Measurements from ENCODE around the gene NOP9.

GRCh38 chr14:24283796-24284460 is 15.7 kb upstream of the NOP9 start:
- no peak for TF ChIP-seq POLR2A (IDR thresholded peaks at IDR 0.05)
- no peak for TF ChIP-seq CTCF (IDR thresholded peaks at IDR 0.05)

Measured in sigmoid colon (tissue), 3 donors.